Transverse colon (tissue), 4 donors: ENCODE measurements around the gene SLMAP. TPM values are rescaled to one million over a fixed set of nuclear protein-coding genes. Genes with fewer than 3 reads are reported as not detected.
"Not testable (repeated sequence)": the region's sequence is repeated elsewhere in the genome, so short reads cannot be mapped to it uniquely, and the experiment has no call there.

Source experiments
- DNase-seq: peaks from one replicate; pipeline ENCODE4 v3.0.0-alpha.2; 2019
- H3K27ac ChIP-seq, 4 donors: fragments of 200-600 bp; sonication (generic); 2 replicates each; pipeline ENCODE4 v1.5.1; 2016 to 2018; ENCODE audit warnings: inconsistent platforms in 4 of 4
- H3K27me3 ChIP-seq: fragments of 200-600 bp; sonication (generic); 2 replicates; pipeline ENCODE4 v1.5.1; 2017; ENCODE audit warnings: inconsistent platforms
- H3K36me3 ChIP-seq, 4 donors: fragments of 200-600 bp; sonication (generic); 2 replicates each; pipeline ENCODE4 v1.5.1; 2017 to 2019; ENCODE audit warnings: inconsistent platforms in 4 of 4
- H3K4me1 ChIP-seq, 4 donors: fragments of 200-600 bp; sonication (generic); 2 replicates each; pipeline ENCODE4 v1.5.1; 2017 to 2020; ENCODE audit warnings: inconsistent platforms in 4 of 4
- H3K4me3 ChIP-seq, 4 donors: fragments of 200-600 bp; sonication (generic); 1 replicate in 1 of 4; 2 replicates in 3 of 4; pipeline versions ENCODE4 v1.5.1 to v1.6.1; 2017 to 2019; ENCODE audit warnings: inconsistent platforms in 4 of 4
- H3K9me3 ChIP-seq, 2 donors: fragments of 200-600 bp; sonication (generic); 2 replicates each; pipeline ENCODE4 v1.5.1; 2017 to 2019; ENCODE audit warnings: inconsistent platforms in 2 of 2
- CTCF ChIP-seq, 5 experiments: fragments of 200-600 bp in 3 of 5; fragments of 450-650 bp in 2 of 5; sonication (generic) in 3 of 5; IDR thresholded peaks; 1 replicate in 2 of 5; 2 replicates in 3 of 5; pipeline ENCODE4 v1.5.1; 2016 to 2017; ENCODE audit warnings: antibody characterized with exemption in 5 of 5, inconsistent platforms in 3 of 5, mild to moderate bottlenecking in 2 of 5, moderate library complexity in 1 of 5
- EP300 ChIP-seq: sonication (generic); formaldehyde crosslinking; IDR thresholded peaks from one replicate; pipeline ENCODE4 v1.6.1; 2017; ENCODE audit warnings: antibody characterized with exemption, low read depth
- POLR2A ChIP-seq: fragments of 450-650 bp; IDR thresholded peaks from one replicate; pipeline ENCODE4 v1.6.1; 2016; ENCODE audit warnings: antibody characterized with exemption, mild to moderate bottlenecking, moderate library complexity
- POLR2AphosphoS5 ChIP-seq, 3 donors: sonication (generic); formaldehyde crosslinking; IDR thresholded peaks; one replicate each; pipeline ENCODE4 v1.6.1; 2016; ENCODE audit warnings: antibody characterized with exemption in 3 of 3
- WGBS, 2 donors: methylation state at CpG; one replicate each; pipeline ENCODE4 v1.1.5; 2018; ENCODE audit warnings: low coverage in 1 of 2; 5-methylcytosine and 5-hydroxymethylcytosine counted together
- in situ Hi-C, 4 donors: fragments of 200-750 bp; cut with MboI; loops; one replicate each; pipeline versions ENCODE4 v1.15.0 to v1.15.1; 2017; ENCODE audit warnings: low sequenced_read_pairs in 3 of 4, low pct_ligation_motif_present in 1 of 4, low pct_unique_long_range_greater_than_20kb in 1 of 4
- intact Hi-C: fragments of 100-400 bp; cut with DNase I; formaldehyde crosslinking; loops from one replicate; pipeline ENCODE4 v1.15.1; 2023; ENCODE audit warnings: low total_unique reads
- total RNA-seq, 4 donors: library from RNA; depleted of rRNA; stranded (reverse); fragments of >200 nt; gene quantifications; one replicate each; pipeline ENCODE4 v1.1.0, GENCODE V29; 2016

Gene SLMAP
- total RNA-seq, 4 donors from 2014 or later: 111 to 162 (median 119) TPM

GRCh38 chr3:57862894-57863293 lies 106.8 kb downstream of the SLMAP start:
- in situ Hi-C loops: no loop called here
- Histone ChIP-seq H3K27me3 (no peaks in the 10 kb centered on the region), H3K36me3 (peaks cover 0 to 40% (median 13%) of the 10 kb centered on the region in 4 donors), H3K4me3 (no peak overlapping the region), H3K9me3 (no peaks in the 10 kb centered on the region), H3K27ac (no peak overlapping the region), H3K4me1 (no peaks in the 10 kb centered on the region)
- intact Hi-C loops: no loop called here
- TF ChIP-seq POLR2A (no peak), CTCF (IDR thresholded peaks at IDR 0.05) (no peak), POLR2AphosphoS5 (IDR thresholded peaks at IDR 0.05) (no peak), EP300 (no peak)
- DNase-seq: no peak

- TF ChIP-seq POLR2A (no peak), EP300 (no peak), POLR2AphosphoS5 (IDR thresholded peaks at IDR 0.05) (no peak), CTCF (IDR thresholded peaks at IDR 0.05) (no peak)
- in situ Hi-C loops: no loop called here
- no peaks in the 10 kb centered on the region for H3K27me3 ChIP-seq
- H3K4me1 ChIP-seq: no peaks in the 10 kb centered on the region
- intact Hi-C loops: no loop called here
- DNase-seq: no peak
- H3K36me3 ChIP-seq: peaks cover 0 to 35% (median 13%) of the 10 kb centered on the region in 4 donors
- H3K4me3 ChIP-seq: no peak overlapping the region
- no peaks in the 10 kb centered on the region for H3K9me3 ChIP-seq
- WGBS, 2 donors: 85 to 86% methylated on average over 2 of the region's 2 CpGs
- H3K27ac ChIP-seq: no peak overlapping the region
These were observed 107.3 kb downstream of the SLMAP start for GRCh38 chr3:57863380-57863779.

GRCh38 chr3:57864853-57865252 lies 108.7 kb downstream of the SLMAP start:
- Histone ChIP-seq H3K27ac (no peak overlapping the region), H3K36me3 (peaks cover 0 to 29% (median 12%) of the 10 kb centered on the region in 4 donors), H3K9me3 (no peaks in the 10 kb centered on the region), H3K27me3 (no peaks in the 10 kb centered on the region), H3K4me3 (no peak overlapping the region), H3K4me1 (no peaks in the 10 kb centered on the region)
- in situ Hi-C loops: no loop called here
- DNase-seq: no peak
- intact Hi-C loops: no loop called here
- 0 to 21% methylated on average over 1 of the region's 1 CpG for WGBS, 2 donors
- TF ChIP-seq POLR2A (no peak), POLR2AphosphoS5 (IDR thresholded peaks at IDR 0.05) (no peak), CTCF (IDR thresholded peaks at IDR 0.05) (peak in 4 of 5 experiments; percentile 33 to 51 (median 41)), EP300 (no peak)

GRCh38 chr3:57869110-57869509 lies 113.0 kb downstream of the SLMAP start:
- intact Hi-C loops, H3K4me3 ChIP-seq, H3K4me1 ChIP-seq, DNase-seq, H3K9me3 ChIP-seq, H3K27me3 ChIP-seq, in situ Hi-C loops, H3K27ac ChIP-seq: not testable (repeated sequence)
- H3K36me3 ChIP-seq: peaks cover 0 to 19% (median 5%) of the 10 kb centered on the region in 4 donors
- WGBS, 2 donors: 94 to 100% methylated on average over 1 of the region's 1 CpG

GRCh38 chr3:57872606-57873005 lies 116.5 kb downstream of the SLMAP start:
- WGBS, 2 donors: 92 to 96% methylated on average over 3 to 4 of the region's 4 CpGs
- no peak overlapping the region for H3K27ac ChIP-seq
- H3K4me3 ChIP-seq: no peak overlapping the region
- no peak for DNase-seq
- H3K27me3 ChIP-seq: no peaks in the 10 kb centered on the region
- intact Hi-C loops (no loop called here), in situ Hi-C loops (no loop called here)
- H3K4me1 ChIP-seq: no peaks in the 10 kb centered on the region
- TF ChIP-seq POLR2A (no peak), CTCF (IDR thresholded peaks at IDR 0.05) (no peak), POLR2AphosphoS5 (IDR thresholded peaks at IDR 0.05) (no peak), EP300 (no peak)
- no peaks in the 10 kb centered on the region for H3K9me3 ChIP-seq
- H3K36me3 ChIP-seq: no peaks in the 10 kb centered on the region
